Thoracic aorta (tissue), 2 donors: ENCODE results near the gene TRAF3IP1. TPM values are rescaled to one million over a fixed set of nuclear protein-coding genes. Genes with fewer than 3 reads are reported as not detected.

ENCODE experiments used
- ATAC-seq: fragments of 150-250 bp; one replicate; pipeline ENCODE4 v1.8.0; 2017; ENCODE audit warnings: low read depth; ENCODE audit not compliant: insufficient number of reproducible peaks, low FRiP score
- DNase-seq: peaks from one replicate; pipeline ENCODE4 v3.0.0-alpha.2; 2020; ENCODE audit warnings: low spot score
- H3K27ac ChIP-seq, 2 donors: fragments of 200-600 bp; sonication (generic); 1 replicate in 1 of 2; 2 replicates in 1 of 2; pipeline ENCODE4 v1.5.1; 2016; ENCODE audit warnings: mild to moderate bottlenecking in 2 of 2, moderate library complexity in 2 of 2
- H3K27me3 ChIP-seq: fragments of 200-600 bp; sonication (generic); replicated peaks from 2 replicates; pipeline ENCODE4 v1.6.0; 2016; ENCODE audit warnings: mild to moderate bottlenecking; ENCODE audit not compliant: insufficient read depth
- H3K36me3 ChIP-seq: fragments of 200-600 bp; sonication (generic); one replicate; pipeline ENCODE4 v1.5.1; 2016
- H3K4me1 ChIP-seq, 2 donors: fragments of 200-600 bp; sonication (generic); 1 replicate in 1 of 2; 2 replicates in 1 of 2; pipeline versions ENCODE4 v1.5.1 to v1.6.0; 2016; ENCODE audit warnings: low read depth in 2 of 2, mild to moderate bottlenecking in 1 of 2; ENCODE audit not compliant: control insufficient read depth in 1 of 2
- H3K4me3 ChIP-seq: fragments of 200-600 bp; sonication (generic); 2 replicates; pipeline ENCODE4 v1.5.1; 2016; ENCODE audit warnings: mild to moderate bottlenecking
- H3K9me3 ChIP-seq: fragments of 200-600 bp; sonication (generic); 2 replicates; pipeline ENCODE4 v1.5.1; 2016
- CTCF ChIP-seq: fragments of 200-600 bp; sonication (generic); IDR thresholded peaks from one replicate; pipeline ENCODE4 v1.5.1; 2019; ENCODE audit warnings: antibody characterized with exemption
- total RNA-seq, 2 donors: library from RNA; depleted of rRNA; stranded (reverse); fragments of >200 nt; gene quantifications; one replicate each; pipeline versions ENCODE4 v1.1.0 to v1.2.3, GENCODE V29; 2016

Gene TRAF3IP1
- total RNA-seq, 2 donors from 2014 or later: 19.4 to 23.7 TPM

GRCh38 chr2:238381341-238382115 lies 61.2 kb downstream of the TRAF3IP1 start:
- no peak for TF ChIP-seq CTCF
- H3K27ac ChIP-seq: no peak overlapping the region
- no peak for ATAC-seq

GRCh38 chr2:238382381-238382781 lies 62.1 kb downstream of the TRAF3IP1 start:
- no peaks in the 10 kb centered on the region for H3K9me3 ChIP-seq
- no peaks in the 10 kb centered on the region for H3K36me3 ChIP-seq
- no peaks in the 10 kb centered on the region for H3K27me3 ChIP-seq
- ATAC-seq (no peak), DNase-seq (no peak)
- no peak for TF ChIP-seq CTCF
- H3K27ac ChIP-seq: no peak overlapping the region
- peaks cover 29 to 35% of the 10 kb centered on the region in 2 donors for H3K4me1 ChIP-seq
- no peak overlapping the region for H3K4me3 ChIP-seq

More at GRCh38 chr2:238381341-238382115, 61.2 kb downstream of the TRAF3IP1 start:
- no peak for DNase-seq
- Histone ChIP-seq H3K4me1 (peaks cover 29 to 35% of the 10 kb centered on the region in 2 donors), H3K27me3 (no peaks in the 10 kb centered on the region), H3K4me3 (no peak overlapping the region), H3K36me3 (no peaks in the 10 kb centered on the region), H3K9me3 (no peaks in the 10 kb centered on the region)

- no peak for DNase-seq
- Histone ChIP-seq H3K36me3 (no peaks in the 10 kb centered on the region), H3K27me3 (no peaks in the 10 kb centered on the region), H3K4me1 (peaks cover 27 to 34% of the 10 kb centered on the region in 2 donors), H3K4me3 (no peak overlapping the region), H3K9me3 (no peaks in the 10 kb centered on the region), H3K27ac (no peak overlapping the region)
- ATAC-seq: no peak
- TF ChIP-seq CTCF: no peak
These were observed 62.8 kb downstream of the TRAF3IP1 start for GRCh38 chr2:238383135-238383534.

- no peaks in the 10 kb centered on the region for H3K9me3 ChIP-seq
- no peak for DNase-seq
- TF ChIP-seq CTCF: no peak
- H3K27ac ChIP-seq: no peak overlapping the region
- H3K27me3 ChIP-seq: no peaks in the 10 kb centered on the region
- peaks cover 24 to 32% of the 10 kb centered on the region in 2 donors for H3K4me1 ChIP-seq
- H3K4me3 ChIP-seq: no peak overlapping the region
- no peaks in the 10 kb centered on the region for H3K36me3 ChIP-seq
- ATAC-seq: no peak
These were observed 63.5 kb downstream of the TRAF3IP1 start for GRCh38 chr2:238383743-238384380.

- ATAC-seq: no peak
- DNase-seq: no peak
- H3K27ac ChIP-seq: no peak overlapping the region
- TF ChIP-seq CTCF: no peak
- peaks cover 12 to 16% of the 10 kb centered on the region in 2 donors for H3K4me1 ChIP-seq
- no peaks in the 10 kb centered on the region for H3K36me3 ChIP-seq
- H3K4me3 ChIP-seq: no peak overlapping the region
- no peaks in the 10 kb centered on the region for H3K27me3 ChIP-seq
- H3K9me3 ChIP-seq: no peaks in the 10 kb centered on the region
These were observed 67.0 kb downstream of the TRAF3IP1 start for GRCh38 chr2:238387332-238387731.
